Measurements from ENCODE around the gene ZNF584.
A peak's percentile ranks its signal among the peaks of the same experiment; 100 is the strongest.
"Not testable (repeated sequence)": the region's sequence is repeated elsewhere in the genome, so short reads cannot be mapped to it uniquely, and the experiment has no call there.

The ZNF584 gene

GRCh38 chr19:58406818-58407657 is 1.4 kb upstream of the ZNF584 start:
- DNase-seq: peak in 1 of 2 experiments; percentile 46
- TF ChIP-seq POLR2A (IDR thresholded peaks at IDR 0.05; ENCODE audit: low read length) (no peak), GATA1 (IDR thresholded peaks at IDR 0.05; ENCODE audit: low read depth, low read length) (no peak)

GRCh38 chr19:58407658-58408151 is 744 bp upstream of the ZNF584 start:
- peak in 1 of 2 experiments; percentile 73 for DNase-seq
- TF ChIP-seq GATA1 (IDR thresholded peaks at IDR 0.05; ENCODE audit: low read depth, low read length): no peak
- TF ChIP-seq POLR2A (IDR thresholded peaks at IDR 0.05; ENCODE audit: low read length): no peak

GRCh38 chr19:58409010-58409790 is 751 bp downstream of the ZNF584 start:
- DNase-seq: peak; percentile 53 to 56
- TF ChIP-seq POLR2A (IDR thresholded peaks at IDR 0.05; ENCODE audit: low read length): no peak
- no peak for TF ChIP-seq GATA1 (IDR thresholded peaks at IDR 0.05; ENCODE audit: low read depth, low read length)

GRCh38 chr19:58416604-58417003 is 8.2 kb downstream of the ZNF584 start:
- TF ChIP-seq POLR2A (IDR thresholded peaks at IDR 0.05; ENCODE audit: low read length): no peak
- no peak for TF ChIP-seq GATA1 (IDR thresholded peaks at IDR 0.05; ENCODE audit: low read depth, low read length)
- no peak for DNase-seq

- no peak for DNase-seq
- TF ChIP-seq POLR2A (IDR thresholded peaks at IDR 0.05; ENCODE audit: low read length): no peak
Measured at GRCh38 chr19:58417071-58417470, 8.6 kb downstream of the ZNF584 start.

- DNase-seq: no peak
- no peak for TF ChIP-seq GATA1 (IDR thresholded peaks at IDR 0.05; ENCODE audit: low read depth, low read length)
- no peak for TF ChIP-seq POLR2A (IDR thresholded peaks at IDR 0.05; ENCODE audit: low read length)
Measured at GRCh38 chr19:58428617-58429016, 20.2 kb downstream of the ZNF584 start.

- TF ChIP-seq POLR2A (IDR thresholded peaks at IDR 0.05; ENCODE audit: low read length): no peak
- TF ChIP-seq GATA1 (IDR thresholded peaks at IDR 0.05; ENCODE audit: low read depth, low read length): no peak
- no peak for DNase-seq
Measured at GRCh38 chr19:58429745-58430144, 21.3 kb downstream of the ZNF584 start.

- peak in 1 of 2 experiments; percentile 25 for DNase-seq
- no peak for TF ChIP-seq POLR2A (IDR thresholded peaks at IDR 0.05; ENCODE audit: low read length)
Measured at GRCh38 chr19:58434217-58434616, 25.8 kb downstream of the ZNF584 start.

- TF ChIP-seq POLR2A (IDR thresholded peaks at IDR 0.05; ENCODE audit: low read length) (peak; percentile 81), GATA1 (IDR thresholded peaks at IDR 0.05; ENCODE audit: low read depth, low read length) (no peak)
- peak; percentile 94 to 98 for DNase-seq
Measured at GRCh38 chr19:58439576-58440554, 31.4 kb downstream of the ZNF584 start, which contains the start of gene ZNF132. Gene ZNF132, minus strand, starts transcription at chr19:58440153. Its CDS starts 332 bp downstream, at chr19:58439821.

- DNase-seq: no peak
- TF ChIP-seq GATA1 (IDR thresholded peaks at IDR 0.05; ENCODE audit: low read depth, low read length) (no peak), POLR2A (IDR thresholded peaks at IDR 0.05; ENCODE audit: low read length) (no peak)
Measured at GRCh38 chr19:58440556-58440955, 32.1 kb downstream of the ZNF584 start.

GRCh38 chr19:58442986-58443385 is 34.5 kb downstream of the ZNF584 start:
- not testable (repeated sequence) for DNase-seq

- DNase-seq: not testable (repeated sequence)
Measured at GRCh38 chr19:58448860-58449259, 40.4 kb downstream of the ZNF584 start.

GRCh38 chr19:58449980-58450379 is 41.5 kb downstream of the ZNF584 start:
- not testable (repeated sequence) for DNase-seq

All from erythroblast (primary cell).